HT1080 (cell line): ENCODE results near the gene OBSL1. TPM values are rescaled to one million over a fixed set of nuclear protein-coding genes. Genes with fewer than 3 reads are reported as not detected.

ENCODE experiments used
- DNase-seq: peaks from one replicate; pipeline ENCODE4 v3.0.0-alpha.2; 2015; ENCODE audit warnings: low read depth
- total RNA-seq: library from RNA; depleted of rRNA; stranded (reverse); fragments of >200 nt; shearing (Covaris generic); gene quantifications from 2 replicates; pipeline ENCODE4 v1.2.3, GENCODE V29; 2014

OBSL1 gene
- total RNA-seq, 1 experiment from 2014 or later = 71.0 TPM

- no peak for DNase-seq
These were observed 34.4 kb downstream of the OBSL1 start for GRCh38 chr2:219536967-219537366.

GRCh38 chr2:219536425-219536824 lies 34.9 kb downstream of the OBSL1 start:
- DNase-seq = no peak

GRCh38 chr2:219533930-219534661 lies 37.2 kb downstream of the OBSL1 start:
- DNase-seq = no peak

- DNase-seq = no peak
These were observed 39.0 kb downstream of the OBSL1 start for GRCh38 chr2:219532378-219532649.

- no peak for DNase-seq
These were observed 39.5 kb downstream of the OBSL1 start for GRCh38 chr2:219531639-219532377.

GRCh38 chr2:219530048-219530963 lies 41.0 kb downstream of the OBSL1 start:
- DNase-seq = peak; percentile 71

- DNase-seq = no peak
These were observed 43.9 kb downstream of the OBSL1 start for GRCh38 chr2:219527472-219527871.

GRCh38 chr2:219527076-219527394 lies 44.3 kb downstream of the OBSL1 start:
- DNase-seq = no peak

- DNase-seq = no peak
These were observed 44.8 kb downstream of the OBSL1 start for GRCh38 chr2:219526320-219527075.

- DNase-seq = no peak
These were observed 45.7 kb downstream of the OBSL1 start for GRCh38 chr2:219525533-219526232.

GRCh38 chr2:219524817-219525216 lies 46.5 kb downstream of the OBSL1 start:
- no peak for DNase-seq

- no peak for DNase-seq
These were observed 48.2 kb downstream of the OBSL1 start for GRCh38 chr2:219523031-219523671.

GRCh38 chr2:219522111-219523030 lies 49.0 kb downstream of the OBSL1 start:
- DNase-seq = peak; percentile 70

- DNase-seq = peak; percentile 63
These were observed 50.1 kb downstream of the OBSL1 start for GRCh38 chr2:219521066-219521880.

- no peak for DNase-seq
These were observed 51.3 kb downstream of the OBSL1 start for GRCh38 chr2:219520079-219520478.

- DNase-seq = no peak
These were observed 51.8 kb downstream of the OBSL1 start for GRCh38 chr2:219519526-219519916.

GRCh38 chr2:219517954-219518778 lies 53.2 kb downstream of the OBSL1 start:
- no peak for DNase-seq
